Activated CD4-positive, alpha-beta T cell treated with anti-CD3 and anti-CD28 coated beads for 1 hour (primary cell): ENCODE measurements around the gene CCDC91.
"Not testable (repeated sequence)": the region's sequence is repeated elsewhere in the genome, so short reads cannot be mapped to it uniquely, and the experiment has no call there.

Experiments used
- DNase-seq: peaks from one replicate; pipeline ENCODE4 v3.0.0-alpha.2; 2020

Gene CCDC91

DNA sequence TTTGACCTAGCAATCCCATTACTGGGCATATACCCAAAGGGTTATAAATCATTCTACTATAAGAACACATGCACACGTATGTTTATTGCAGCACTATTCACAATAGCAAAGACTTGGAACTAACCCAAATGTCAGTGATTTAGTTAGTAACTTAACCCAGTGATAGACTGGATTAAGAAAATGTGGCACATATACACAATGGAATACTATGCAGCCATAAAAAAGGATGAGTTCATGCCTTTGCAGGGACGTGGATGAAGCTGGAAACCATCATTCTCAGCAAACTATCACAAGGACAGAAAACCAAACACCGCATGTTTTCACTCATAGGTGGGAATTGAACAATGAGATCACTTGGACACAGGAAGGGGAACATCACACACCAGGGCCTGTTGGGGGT, 189.5 kb downstream of the CCDC91 start:
- DNase-seq: not testable (repeated sequence)

- DNase-seq: no peak
Measured at GRCh38 chr12:28383368-28383767, 193.1 kb downstream of the CCDC91 start.

GRCh38 chr12:28388879-28389278, 198.6 kb downstream of the CCDC91 start:
- DNase-seq: no peak

GRCh38 chr12:28390206-28390605, 199.9 kb downstream of the CCDC91 start:
- no peak for DNase-seq

GRCh38 chr12:28390761-28391385, 200.6 kb downstream of the CCDC91 start:
- DNase-seq: no peak

DNA sequence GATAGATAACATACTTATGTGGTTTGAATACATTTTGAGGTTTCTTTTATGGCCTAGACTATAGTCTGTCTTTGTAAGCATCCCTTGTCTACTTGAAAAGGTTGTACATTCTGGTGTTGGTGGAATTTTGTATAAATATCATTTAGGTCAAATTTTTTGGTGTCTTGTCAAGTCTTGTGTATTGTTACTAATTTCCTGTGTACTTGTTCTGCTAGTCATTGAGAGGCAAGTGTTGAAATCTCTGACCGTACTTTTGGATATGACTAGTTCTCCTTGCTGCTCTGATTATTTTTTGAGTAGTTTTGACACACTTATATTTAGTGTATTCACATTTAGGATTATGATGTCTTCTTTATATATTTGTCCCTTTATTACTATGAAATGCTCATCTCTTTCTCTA, 219.6 kb downstream of the CCDC91 start:
- no peak for DNase-seq

GRCh38 chr12:28413460-28414109, 223.3 kb downstream of the CCDC91 start:
- no peak for DNase-seq

DNA sequence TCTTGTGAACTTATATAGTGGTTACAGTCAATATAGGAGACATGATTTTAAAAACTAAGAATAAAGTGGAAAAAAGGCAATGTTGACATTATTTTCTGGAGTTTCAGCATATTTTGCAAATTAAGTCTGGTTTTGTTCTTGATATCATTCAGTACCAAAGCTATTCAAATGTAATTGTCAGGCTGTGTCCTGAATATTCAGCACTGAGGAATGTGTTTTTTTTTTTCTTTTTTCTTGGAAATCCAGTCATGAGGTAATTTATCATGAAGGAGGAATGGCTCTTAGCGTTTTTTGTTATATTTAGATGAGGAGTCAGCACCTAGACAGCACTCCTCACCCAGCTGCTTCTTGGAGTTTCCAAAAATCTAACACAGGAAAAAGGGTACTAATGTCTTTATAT, 225.5 kb downstream of the CCDC91 start:
- no peak for DNase-seq

GRCh38 chr12:28421374-28421773, 231.1 kb downstream of the CCDC91 start:
- no peak for DNase-seq

- DNase-seq: no peak
Measured at GRCh38 chr12:28424965-28425364, 234.7 kb downstream of the CCDC91 start.

DNA sequence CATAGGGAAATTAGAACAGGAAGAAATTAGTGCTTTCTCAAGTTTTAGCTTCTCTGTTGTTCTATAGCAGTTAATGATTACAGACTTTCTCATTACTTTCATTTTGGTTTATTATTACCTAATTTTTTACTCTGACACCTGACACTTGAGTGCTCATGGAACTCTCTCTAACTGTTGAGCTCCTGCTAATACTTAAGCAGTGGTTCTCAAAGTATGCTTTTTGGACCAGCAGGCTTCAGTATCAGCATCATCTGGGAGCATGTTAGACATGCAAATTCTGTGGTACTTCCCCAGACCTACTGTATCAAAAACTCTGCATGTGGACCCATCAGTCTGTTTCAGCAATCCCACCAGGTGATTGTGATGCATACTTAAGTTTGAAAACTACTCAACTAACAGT, 235.3 kb downstream of the CCDC91 start:
- no peak for DNase-seq

DNA sequence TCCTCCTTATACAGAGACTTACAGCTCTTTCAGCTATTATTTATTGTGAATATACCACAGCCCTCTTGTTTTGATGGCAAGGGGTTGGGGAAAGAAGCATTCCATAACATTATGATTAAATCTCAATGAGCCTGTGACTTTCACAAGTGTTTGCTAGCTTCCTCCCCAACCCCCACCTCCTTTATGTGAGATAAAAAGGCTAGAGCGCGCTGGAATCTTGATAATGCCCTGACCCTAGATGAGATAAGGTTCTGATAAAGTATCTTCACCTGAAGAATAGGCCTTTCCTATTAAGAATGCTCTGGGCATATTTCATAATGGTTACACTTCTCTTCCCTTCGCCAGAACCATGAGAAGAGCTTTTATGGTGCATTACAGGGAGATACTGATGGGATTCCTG, 236.8 kb downstream of the CCDC91 start:
- DNase-seq: no peak

- DNase-seq: no peak
Measured at GRCh38 chr12:28440081-28440608, 249.9 kb downstream of the CCDC91 start.

- no peak for DNase-seq
Measured at GRCh38 chr12:28442101-28442500, 251.8 kb downstream of the CCDC91 start.

DNA sequence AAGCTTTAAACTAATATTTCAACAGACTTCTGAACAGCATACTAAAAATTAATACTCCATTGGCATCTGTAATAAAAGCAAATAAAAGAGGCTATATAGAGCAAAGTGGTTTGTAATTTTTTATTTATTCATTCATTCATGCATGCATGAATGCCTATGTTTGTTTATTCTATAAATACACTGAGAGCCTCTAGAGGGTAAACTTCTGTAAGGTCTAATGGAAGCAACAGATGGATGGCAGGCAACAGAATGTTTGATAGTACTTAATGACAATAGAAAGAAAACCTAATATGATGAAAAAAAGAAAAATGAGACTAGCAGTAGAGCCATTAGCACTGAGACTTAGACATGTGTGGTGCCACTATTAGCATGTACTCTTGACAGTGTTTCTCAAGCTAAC, 253.1 kb downstream of the CCDC91 start:
- no peak for DNase-seq

- no peak for DNase-seq
Measured at GRCh38 chr12:28446031-28446430, 255.8 kb downstream of the CCDC91 start.

GRCh38 chr12:28453686-28454085, 263.4 kb downstream of the CCDC91 start:
- DNase-seq: no peak

DNA sequence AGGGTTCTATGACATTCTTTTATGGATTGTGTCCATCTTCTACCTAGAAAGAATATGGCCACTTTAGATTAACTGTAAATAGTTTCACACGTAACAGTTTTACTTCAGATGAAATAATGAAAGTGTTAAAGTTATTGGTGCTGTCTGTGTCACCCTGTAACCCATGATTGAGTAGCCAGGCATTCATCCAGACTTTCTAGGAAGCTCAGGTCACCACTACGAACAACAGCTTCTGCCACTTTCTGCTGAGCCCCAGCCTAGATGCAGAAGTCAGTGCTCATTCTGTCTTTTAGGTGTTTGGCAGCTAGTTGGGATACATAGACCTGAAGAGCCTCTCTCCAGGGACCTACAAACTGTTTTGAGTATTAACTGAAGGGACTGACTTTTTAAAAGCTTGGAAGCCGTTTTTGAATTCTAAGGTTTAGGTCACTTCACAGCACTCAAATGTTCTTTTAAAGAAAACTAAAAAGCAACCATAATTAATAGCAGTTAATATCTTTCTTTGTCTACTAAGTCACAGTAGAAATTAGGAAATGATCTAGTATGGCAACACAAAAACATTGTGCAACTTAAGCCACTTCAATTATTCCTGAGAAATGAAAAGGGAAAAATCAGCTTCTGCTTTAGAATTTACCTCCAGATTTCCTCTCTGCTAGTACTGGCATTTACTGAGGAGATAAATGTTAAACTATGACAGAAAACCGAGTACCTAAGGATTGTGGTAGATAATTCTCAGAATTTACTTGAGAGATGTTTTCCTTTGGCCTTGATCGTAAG, 266.9 kb downstream of the CCDC91 start:
- no peak for DNase-seq

DNA sequence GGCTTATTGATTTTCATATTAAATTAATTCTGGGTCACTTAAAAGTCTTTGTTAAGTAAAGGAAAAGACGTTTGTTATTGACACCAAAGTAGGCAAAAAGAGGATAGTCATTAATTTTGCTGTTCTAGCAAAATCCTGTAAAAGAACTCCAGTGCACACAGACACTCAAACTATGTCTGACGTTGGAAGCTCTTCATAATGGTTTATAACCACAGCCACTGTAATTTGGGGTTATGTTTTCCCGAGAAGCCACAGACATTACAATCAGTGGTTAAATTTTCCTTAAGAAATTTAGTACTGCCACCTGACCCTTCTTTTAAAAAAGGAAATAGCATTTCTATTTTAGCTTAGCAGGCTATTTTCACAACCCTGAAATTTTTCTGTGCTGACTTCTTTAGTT, 267.5 kb downstream of the CCDC91 start:
- no peak for DNase-seq

- no peak for DNase-seq
Measured at GRCh38 chr12:28459481-28459880, 269.2 kb downstream of the CCDC91 start.

DNA sequence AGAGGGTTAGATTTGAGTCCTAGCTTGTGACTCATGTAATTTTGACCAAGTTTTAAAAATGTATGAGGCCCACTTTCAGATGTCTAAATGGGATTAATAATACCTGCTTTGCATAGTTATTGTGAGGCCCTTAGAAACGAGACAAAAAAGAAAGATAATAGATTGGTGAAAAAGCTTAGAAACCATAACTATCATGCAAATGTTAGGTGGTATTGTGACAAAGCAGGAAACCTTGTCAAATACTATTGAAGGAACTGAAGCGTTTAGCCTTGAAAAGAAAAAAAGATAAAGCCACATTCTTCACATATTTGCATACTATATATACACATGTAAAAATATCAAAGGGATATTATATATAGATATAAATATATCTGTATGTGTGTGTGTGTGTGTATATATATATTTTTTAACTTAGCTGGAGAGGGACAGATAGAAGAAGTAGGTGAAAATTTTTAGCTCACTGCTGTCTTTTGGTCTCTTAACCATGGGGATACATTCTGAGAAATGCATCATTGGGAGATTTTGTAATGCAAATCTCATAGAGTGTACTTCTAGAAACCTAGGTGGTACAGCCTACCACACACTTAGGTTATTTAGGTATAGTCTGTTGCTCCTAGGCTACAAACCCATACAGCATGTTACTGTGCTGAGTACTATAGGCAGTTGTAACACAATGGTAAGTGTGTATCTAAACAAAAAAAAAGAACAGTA, 270.3 kb downstream of the CCDC91 start:
- DNase-seq: no peak

GRCh38 chr12:28463396-28463795, 273.1 kb downstream of the CCDC91 start:
- no peak for DNase-seq

GRCh38 chr12:28471762-28472161, 281.5 kb downstream of the CCDC91 start:
- DNase-seq: not testable (repeated sequence)
